ENCODE results near the gene SRSF7.

- TF ChIP-seq CTCF (IDR thresholded peaks at IDR 0.05) (no peak), EZH2 (IDR thresholded peaks at IDR 0.05; ENCODE audit: borderline replicate concordance, insufficient read depth, low read depth, low read length, poor library complexity, severe bottlenecking) (no peak)
Observed at GRCh38 chr2:38788306-38788705, 37.1 kb upstream of the SRSF7 start.
